ENCODE measurements around the gene MAT2A.
"Not testable (repeated sequence)": the region's sequence is repeated elsewhere in the genome, so short reads cannot be mapped to it uniquely, and the experiment has no call there.

MAT2A gene

DNA sequence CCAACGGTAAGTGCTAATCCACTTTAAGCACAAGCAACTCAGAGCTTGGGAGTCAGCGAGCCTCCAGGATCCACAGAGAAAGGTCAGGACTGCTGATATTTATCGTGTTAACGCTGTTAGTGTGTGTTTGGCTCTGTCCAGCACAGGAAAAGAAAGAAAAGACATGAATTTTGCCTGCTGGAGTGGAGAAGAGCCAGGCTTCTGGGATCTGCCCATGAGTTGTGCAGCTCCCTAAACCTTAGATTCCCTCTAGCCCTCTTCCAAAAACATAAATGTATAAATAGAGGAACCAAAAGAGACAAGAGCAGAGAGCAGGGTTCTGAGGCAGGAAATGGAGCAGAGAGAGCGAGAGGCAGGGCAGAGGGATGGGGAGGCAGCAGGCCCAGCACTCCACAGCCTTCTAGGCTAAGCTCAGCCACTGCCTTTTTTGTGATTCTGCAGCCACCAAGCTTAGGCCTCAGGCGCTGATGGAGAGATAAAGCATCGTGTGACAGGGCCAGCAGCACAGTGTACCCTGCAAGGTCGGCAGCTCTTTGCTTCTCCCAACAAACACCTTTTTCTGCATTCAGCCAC lies 14.5 kb upstream of the MAT2A start:
- peak; percentile 39 for DNase-seq (ENCODE audit: low read depth)

- DNase-seq (ENCODE audit: low read depth): no peak
These were observed 13.9 kb upstream of the MAT2A start for GRCh38 chr2:85525029-85525428.

DNA sequence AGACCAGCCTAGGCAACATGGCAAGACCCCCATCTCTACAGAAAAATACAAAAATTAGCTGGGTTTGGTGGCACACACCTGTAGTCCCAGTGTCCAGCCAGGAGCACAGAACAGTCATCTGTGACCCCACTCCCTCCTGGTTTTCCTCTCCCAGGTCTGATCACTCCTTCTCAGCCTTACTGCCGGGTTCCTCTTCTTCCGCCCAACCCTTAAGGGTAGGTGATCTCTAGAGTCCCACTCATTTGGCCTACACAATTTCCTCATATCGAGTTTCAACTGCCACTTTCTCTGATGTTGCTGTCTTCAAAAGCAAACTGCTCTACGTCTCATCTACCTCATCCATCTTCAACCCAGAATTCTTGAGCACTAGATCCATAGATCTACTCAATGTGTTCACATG lies 13.4 kb upstream of the MAT2A start:
- no peak for DNase-seq (ENCODE audit: low read depth)

- DNase-seq (ENCODE audit: low read depth): no peak
These were observed 11.2 kb upstream of the MAT2A start for GRCh38 chr2:85527787-85528186.

DNA sequence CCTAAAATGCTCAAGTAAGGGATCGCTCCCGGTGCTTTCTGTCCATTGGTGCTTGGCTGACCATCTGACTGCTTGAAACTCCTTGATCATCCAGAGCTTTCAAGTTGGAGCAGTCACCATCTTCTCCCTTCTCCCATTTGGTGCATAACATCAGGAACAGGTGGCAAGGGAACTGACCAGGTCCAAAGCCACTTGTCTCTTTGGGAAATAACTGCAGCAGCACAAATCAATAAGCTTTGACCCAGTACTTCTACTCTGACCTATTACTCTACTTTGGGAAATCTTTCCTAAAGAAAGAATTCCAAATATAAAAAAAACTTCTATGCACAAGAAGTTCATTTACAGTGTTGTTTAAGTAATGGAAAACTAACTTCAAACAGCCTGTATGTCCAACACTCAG lies 10.6 kb upstream of the MAT2A start:
- no peak for DNase-seq (ENCODE audit: low read depth)

DNA sequence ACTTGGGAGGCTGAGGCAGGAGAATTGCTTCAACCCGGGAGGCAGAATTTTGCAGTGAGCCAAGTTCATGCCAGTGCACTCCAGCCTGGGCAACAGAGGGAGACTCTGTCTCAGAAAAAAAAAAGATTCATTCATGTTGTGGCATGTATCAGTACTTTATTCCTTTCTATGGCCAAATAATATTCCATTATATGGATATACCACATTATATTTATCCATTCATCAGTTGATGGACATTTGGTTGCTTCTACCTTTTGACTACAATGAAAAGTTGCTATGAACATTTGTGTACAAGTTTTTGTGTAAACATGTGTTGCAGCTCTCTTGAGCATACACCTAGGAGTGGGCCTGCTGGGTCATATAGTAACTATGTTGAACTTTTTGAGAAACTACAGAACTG lies 9.2 kb upstream of the MAT2A start:
- no peak for DNase-seq (ENCODE audit: low read depth)

- no peak for DNase-seq (ENCODE audit: low read depth)
These were observed 7.4 kb upstream of the MAT2A start for GRCh38 chr2:85531589-85531988.

DNA sequence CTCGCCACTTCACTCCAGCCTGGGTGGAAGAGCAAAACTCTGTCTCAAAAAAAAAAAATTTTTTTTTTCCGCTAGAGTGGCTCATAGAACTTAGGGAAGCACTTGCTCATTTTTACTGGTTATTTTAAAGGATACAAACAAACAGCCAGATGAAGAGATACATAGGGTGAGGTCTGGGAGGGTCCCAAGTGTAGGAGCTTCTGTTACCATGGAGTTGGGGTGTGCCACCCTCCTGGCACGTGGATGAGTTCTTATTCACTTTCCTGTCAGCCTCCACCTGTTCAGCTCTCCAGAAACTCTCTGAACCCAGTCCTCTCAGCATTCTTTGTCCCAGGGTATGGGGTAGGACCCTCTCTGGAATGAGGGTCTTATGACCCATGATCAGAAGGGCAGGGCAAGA lies 4.9 kb upstream of the MAT2A start:
- no peak for DNase-seq (ENCODE audit: low read depth)

DNA sequence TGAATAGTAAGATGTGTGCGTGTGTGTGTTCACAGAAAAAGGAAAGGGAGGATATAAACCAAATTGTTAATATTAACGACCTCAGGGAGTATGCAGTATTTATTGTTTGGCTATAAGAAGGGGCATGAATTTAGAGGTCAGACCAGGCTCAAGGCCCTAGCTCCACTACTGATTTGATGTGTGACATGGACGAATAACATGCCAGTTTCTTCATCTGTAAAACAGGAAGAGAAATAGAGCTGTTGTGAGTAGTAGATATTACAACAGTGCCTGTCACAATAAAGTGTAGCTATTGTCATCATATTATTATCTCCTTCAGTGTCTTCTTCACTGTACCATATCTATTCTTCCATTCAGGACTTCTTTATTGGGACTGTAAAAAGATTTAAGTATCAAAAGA lies 4.1 kb upstream of the MAT2A start:
- DNase-seq (ENCODE audit: low read depth): no peak

GRCh38 chr2:85536479-85536878 lies 2.5 kb upstream of the MAT2A start:
- DNase-seq (ENCODE audit: low read depth): peak; percentile 89

DNA sequence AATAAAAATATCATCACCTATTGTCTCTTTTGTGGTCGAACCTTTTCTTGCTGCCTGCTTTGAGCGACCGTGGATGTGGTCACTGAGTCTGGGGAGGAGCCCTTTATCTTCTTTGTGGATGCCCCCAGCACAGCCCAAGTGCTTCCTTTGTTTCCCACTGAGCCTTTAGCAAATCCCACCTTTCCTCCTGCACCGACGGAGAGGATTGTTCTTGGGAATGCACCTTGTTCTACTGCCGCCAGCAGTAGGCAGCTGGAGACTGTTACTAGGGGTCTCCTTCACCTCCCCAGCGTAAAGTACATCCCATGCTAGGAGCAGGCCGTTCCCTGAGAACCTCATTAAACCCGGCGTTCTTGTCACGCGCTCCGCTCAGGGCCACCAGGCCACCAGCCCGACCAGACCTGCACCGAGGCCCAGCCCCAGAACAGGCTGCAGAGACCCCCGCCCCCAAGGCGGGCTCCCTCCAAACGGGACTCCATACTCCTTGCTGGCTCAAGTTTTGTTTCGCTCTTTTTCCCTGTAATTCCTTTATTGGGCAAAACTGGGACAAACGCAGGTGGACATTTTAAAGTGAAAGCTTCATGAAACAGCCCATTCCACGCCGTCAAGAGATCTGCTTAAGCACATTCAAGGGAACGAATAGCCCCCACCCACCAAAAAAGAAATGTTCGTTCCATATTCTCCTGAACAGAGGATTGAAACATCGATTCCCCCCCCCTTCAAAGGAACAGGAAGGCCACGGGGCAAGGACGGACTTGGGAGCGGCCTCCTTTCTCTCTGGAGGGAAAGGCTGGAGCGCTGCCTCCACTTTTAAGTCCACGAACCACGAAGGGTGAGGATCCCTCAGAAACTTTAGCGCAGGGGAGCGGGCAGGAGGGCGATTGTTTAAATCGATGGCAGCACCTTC lies 1.1 kb upstream of the MAT2A start:
- peak; percentile 55 for DNase-seq (ENCODE audit: low read depth)

DNA sequence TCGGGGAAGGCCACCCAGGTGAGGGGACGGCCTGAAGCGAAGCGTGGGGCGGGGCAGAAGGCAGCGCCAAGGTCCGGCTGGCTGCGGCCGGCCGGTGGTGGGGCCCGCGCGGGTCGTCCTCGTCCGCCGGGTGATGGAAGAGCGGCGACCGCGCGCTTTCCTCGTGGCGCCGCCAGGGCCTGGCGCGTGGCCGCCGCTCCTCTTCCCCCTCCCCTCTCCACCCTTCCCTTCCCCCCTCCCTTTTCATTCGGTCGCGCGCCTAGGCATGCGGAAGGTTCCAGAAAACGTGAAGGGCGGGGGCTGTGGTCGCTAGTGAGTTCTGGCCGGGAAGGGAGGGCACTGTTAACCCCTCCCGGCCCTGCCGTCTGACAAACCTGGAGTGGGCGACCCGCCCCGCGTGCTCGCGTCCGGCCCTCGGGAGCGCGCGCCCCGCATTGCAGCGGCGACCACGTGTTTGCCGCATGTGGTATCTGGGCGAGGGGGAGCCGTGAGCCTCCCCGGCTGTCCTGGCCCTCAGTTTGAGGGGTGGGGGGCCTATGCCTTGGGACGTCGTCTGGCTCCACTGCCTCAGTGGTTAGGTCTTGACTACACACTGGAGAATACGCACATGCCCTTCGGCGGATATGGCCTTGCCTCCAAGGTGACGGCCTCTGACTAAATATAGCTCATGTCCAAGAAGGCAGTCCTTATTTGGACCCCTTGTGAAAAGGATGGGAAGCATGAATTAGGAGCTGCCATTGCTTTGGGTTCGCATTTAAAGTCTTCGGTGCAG lies 579 bp downstream of the MAT2A start:
- peak; percentile 80 for DNase-seq (ENCODE audit: low read depth)

DNA sequence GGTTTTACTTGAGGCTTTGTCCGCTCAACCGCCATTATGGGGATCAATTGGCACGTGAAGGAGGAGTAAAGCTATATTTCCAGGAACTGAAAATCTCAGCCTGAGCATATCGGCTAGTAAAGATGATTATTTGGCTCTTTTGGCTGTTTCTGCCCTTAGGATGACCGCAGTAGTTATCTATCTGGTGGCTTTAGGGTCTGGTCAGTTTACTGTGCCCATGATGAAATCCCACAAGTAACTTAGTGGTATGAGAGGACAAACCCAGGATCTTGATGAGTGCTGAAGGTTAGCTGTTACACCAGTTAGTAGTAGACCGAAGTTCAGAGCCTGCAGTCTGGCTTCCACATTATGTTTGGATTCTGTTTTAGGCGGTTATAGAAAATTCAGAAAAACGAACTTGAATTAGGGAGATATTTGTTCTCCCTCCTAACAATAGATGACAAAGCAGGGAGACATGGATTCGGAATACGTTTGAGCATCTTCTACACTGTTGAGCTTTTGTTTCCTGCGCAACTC lies 1.2 kb downstream of the MAT2A start:
- peak; percentile 39 for DNase-seq (ENCODE audit: low read depth)

DNA sequence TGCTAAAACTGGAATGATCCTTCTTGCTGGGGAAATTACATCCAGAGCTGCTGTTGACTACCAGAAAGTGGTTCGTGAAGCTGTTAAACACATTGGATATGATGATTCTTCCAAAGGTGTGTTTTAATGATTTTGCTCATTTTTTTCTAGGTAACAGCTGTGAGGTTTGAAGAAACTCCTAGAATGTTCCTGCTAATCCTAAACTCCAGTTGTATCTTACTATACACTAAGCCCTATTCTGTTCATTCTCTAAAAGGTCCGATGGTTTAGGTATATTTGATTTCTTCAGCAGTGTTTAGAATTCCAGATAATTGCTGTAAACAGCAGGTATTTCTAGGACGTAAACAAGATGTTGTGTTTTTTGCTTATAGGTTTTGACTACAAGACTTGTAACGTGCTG lies 2.3 kb downstream of the MAT2A start:
- DNase-seq (ENCODE audit: low read depth): no peak

- DNase-seq (ENCODE audit: low read depth): no peak
These were observed 2.9 kb downstream of the MAT2A start for GRCh38 chr2:85541753-85542457.

- no peak for DNase-seq (ENCODE audit: low read depth)
These were observed 3.8 kb downstream of the MAT2A start for GRCh38 chr2:85542777-85543176.

DNA sequence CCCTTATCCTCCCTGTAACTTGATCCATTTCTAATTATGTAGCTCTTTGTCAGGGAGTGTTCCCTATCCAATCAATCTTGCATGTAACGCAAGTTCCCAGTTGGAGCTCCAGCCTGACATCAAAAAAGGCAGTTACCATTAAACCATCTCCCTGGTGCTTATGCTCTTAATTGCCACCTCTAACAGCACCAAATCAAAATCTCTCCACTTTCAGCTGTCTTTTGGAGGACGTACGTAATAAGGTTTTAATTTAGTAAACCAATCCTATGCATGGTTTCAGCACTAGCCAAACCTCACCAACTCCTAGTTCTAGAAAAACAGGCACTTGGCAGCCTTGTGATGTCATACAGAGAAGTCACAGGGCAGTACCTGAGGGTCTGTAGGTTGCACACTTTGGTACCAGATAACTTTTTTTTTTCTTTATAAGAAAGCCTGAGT lies 5.3 kb downstream of the MAT2A start:
- DNase-seq (ENCODE audit: low read depth): not testable (repeated sequence)

- DNase-seq (ENCODE audit: low read depth): not testable (repeated sequence)
These were observed 6.2 kb downstream of the MAT2A start for GRCh38 chr2:85544915-85545779.

- no peak for DNase-seq (ENCODE audit: low read depth)
These were observed 6.8 kb downstream of the MAT2A start for GRCh38 chr2:85545780-85546240.

DNA sequence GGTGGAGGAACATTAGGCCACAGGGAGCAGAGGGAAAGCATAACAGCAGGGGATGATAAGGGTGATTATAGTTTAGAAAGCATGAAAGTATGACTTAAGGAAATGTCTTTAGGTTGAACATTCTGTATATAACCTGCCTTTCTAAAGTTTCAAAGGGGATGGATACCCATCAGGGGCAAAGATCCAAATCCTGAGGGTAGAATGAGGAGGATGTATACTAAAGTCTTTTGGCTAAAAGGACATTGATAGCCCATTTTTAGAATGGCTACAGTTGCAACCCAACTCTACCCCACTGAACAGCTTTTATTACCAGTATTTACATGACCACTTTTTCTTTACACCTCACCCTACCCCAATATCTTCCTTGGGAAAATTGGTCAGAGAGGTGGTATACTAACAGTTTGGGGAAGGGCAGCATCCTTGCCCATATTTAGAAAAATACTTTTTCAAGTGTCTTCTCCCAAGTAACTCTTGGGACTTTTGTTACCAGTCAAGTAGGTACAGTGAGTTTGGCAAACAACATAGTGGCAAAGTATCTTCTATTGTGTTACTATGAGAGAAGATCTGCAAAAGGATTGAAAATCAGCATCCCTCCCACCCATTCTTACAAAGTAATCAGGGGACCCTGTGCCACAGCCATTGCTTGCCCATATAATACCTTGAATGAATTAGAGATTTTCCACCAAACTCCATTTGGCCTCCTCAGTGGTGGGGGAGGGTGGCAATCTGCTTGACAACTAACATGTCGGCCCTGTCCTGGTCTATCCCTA lies 8.3 kb downstream of the MAT2A start:
- DNase-seq (ENCODE audit: low read depth): peak; percentile 19

Data from EH (cell line).